HepG2 (cell line): ENCODE data around the gene MOV10L1. TPM values are rescaled to one million over a fixed set of nuclear protein-coding genes. Genes with fewer than 3 reads are reported as not detected.
A peak's percentile ranks its signal among the peaks of the same experiment; 100 is the strongest.

Experiments used
- ARID4A ChIP-seq: sonication (generic); formaldehyde crosslinking; IDR thresholded peaks from 2 replicates; pipeline ENCODE4 v1.5.0; 2020; ENCODE audit warnings: mild to moderate bottlenecking, missing genetic modification reagents, borderline replicate concordance
- ARNT2 ChIP-seq: sonication (generic); formaldehyde crosslinking; IDR thresholded peaks from 2 replicates; pipeline ENCODE4 v1.8.0; 2022; ENCODE audit warnings: mild to moderate bottlenecking, low read depth, missing genetic modification reagents, moderate library complexity
- HCFC1 ChIP-seq: fragments of 150-350 bp; IDR thresholded peaks from 2 replicates; pipeline ENCODE4 v1.6.1; 2014; ENCODE audit warnings: low read depth, low read length
- HES4 ChIP-seq: sonication (generic); formaldehyde crosslinking; IDR thresholded peaks from 2 replicates; pipeline ENCODE4 v1.9.0; 2021; ENCODE audit warnings: mild to moderate bottlenecking, missing genetic modification reagents, borderline replicate concordance
- HIC2 ChIP-seq: sonication (generic); formaldehyde crosslinking; IDR thresholded peaks from 2 replicates; pipeline ENCODE4 v1.9.0; 2022; ENCODE audit warnings: low read depth, missing genetic modification reagents
- LBX2 ChIP-seq: sonication (generic); formaldehyde crosslinking; IDR thresholded peaks from 2 replicates; pipeline ENCODE4 v1.5.0; 2020; ENCODE audit warnings: missing genetic modification reagents, mild to moderate bottlenecking, borderline replicate concordance
- MYPOP ChIP-seq: sonication (generic); formaldehyde crosslinking; IDR thresholded peaks from 2 replicates; pipeline ENCODE4 v1.8.1; 2023; ENCODE audit warnings: mild to moderate bottlenecking, moderate library complexity, missing genetic modification reagents
- RFX1 ChIP-seq: fragments of 450-650 bp; IDR thresholded peaks from 2 replicates; pipeline ENCODE4 v1.6.1; 2017
- ZFY ChIP-seq: sonication (generic); formaldehyde crosslinking; IDR thresholded peaks from 2 replicates; pipeline ENCODE4 v1.4.0; 2020; ENCODE audit warnings: missing genetic modification reagents
- polyA plus RNA-seq, 8 experiments: library from polyadenylated mRNA; depleted of rRNA in 3 of 8; stranded (reverse) in 7 of 8; unstranded in 1 of 8; fragments of >200 nt; fragmentation: Illumina TruSeq in 4 of 8; extraction: Trizol in 4 of 8; gene quantifications; 2 replicates each; pipeline versions ENCODE4 v1.2.1 to v1.2.3, GENCODE V29; 2011 to 2016; ENCODE audit warnings: low read depth in 4 of 8, missing spikeins in 1 of 8, mixed read lengths in 1 of 8; ENCODE audit not compliant: insufficient read depth in 1 of 8
- total RNA-seq, 5 experiments: library from RNA; depleted of rRNA; stranded (reverse); fragments of >200 nt; fragmentation: Illumina TruSeq; extraction: Trizol; gene quantifications; 2 replicates each; pipeline ENCODE4 v1.2.3, GENCODE V29; 2016; ENCODE audit warnings: low read depth in 1 of 5

Gene MOV10L1
- total and polyA plus RNA-seq, 2 of the 13 experiments (the other 11 are each of a cell fraction or from before 2014, with no cell fraction given) = 0.11 to 0.12 TPM

GRCh38 chr22:50185375-50186087, 95.7 kb downstream of the MOV10L1 start, which contains the start of gene TRABD (continued):
- 0 out of 2 replicates have a peak, but pooled peaks have one; percentile 10 for TF ChIP-seq ARID4A (CRISPR knock-in tag)
- no peak for TF ChIP-seq ARNT2 (CRISPR knock-in tag)
- peak; percentile 7; the same call in 1 of the 2 replicates for TF ChIP-seq ZFY
- peak; percentile 74 for TF ChIP-seq HCFC1
- 0 out of 2 replicates have a peak, but pooled peaks have one; percentile 22 for TF ChIP-seq HIC2 (CRISPR knock-in tag)
- 0 out of 2 replicates have a peak, but pooled peaks have one; percentile 33 for TF ChIP-seq HES4 (CRISPR knock-in tag)
- no peak for TF ChIP-seq RFX1
- TF ChIP-seq LBX2 (CRISPR knock-in tag) = no peak
- TF ChIP-seq MYPOP (CRISPR knock-in tag) = no peak
